ENCODE data around the gene ZFYVE28.
A peak's percentile ranks its signal among the peaks of the same experiment; 100 is the strongest.
"Not testable (repeated sequence)": the region's sequence is repeated elsewhere in the genome, so short reads cannot be mapped to it uniquely, and the experiment has no call there.

The ZFYVE28 gene

DNA sequence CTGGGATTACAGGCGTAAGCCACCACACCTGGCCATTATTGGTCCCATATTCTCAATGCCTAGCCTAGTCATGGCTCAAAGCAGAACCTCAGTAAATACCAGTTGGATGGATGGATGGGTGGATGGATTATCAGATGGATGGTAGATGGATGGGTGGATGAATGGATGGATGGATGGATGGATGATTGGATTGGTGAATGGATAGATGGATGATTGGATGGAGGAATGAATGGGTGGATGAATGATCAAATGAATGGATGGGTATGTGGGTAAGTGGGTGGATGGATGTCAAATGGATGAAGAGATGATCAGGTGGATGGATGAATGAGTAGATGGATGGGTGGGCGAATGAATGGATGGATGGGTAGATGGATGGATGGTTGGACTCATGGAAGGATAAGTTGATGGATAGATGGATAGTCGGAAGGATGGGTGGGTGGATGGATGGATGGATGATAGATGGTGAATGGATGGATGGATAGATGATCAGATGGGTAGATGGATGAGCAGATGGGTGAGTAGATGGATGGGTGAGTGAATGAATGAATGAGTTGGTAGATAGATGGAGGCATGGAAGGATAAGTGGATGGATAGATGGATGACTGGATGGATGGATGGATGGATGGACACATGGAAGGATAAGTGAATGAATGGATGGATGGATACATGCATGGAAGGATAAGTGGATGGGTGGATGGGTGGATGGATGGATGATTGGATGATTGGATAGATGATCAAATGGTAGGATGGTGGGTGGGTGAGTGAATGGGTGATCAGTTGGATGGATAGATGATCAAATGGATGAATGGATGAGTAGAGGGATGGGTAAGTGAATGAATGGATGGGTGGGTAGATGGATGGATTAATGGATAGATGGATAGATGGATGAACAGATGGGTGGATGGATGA is 28.5 kb upstream of the ZFYVE28 start:
- DNase-seq (ENCODE audit: low read depth), result no peak

DNA sequence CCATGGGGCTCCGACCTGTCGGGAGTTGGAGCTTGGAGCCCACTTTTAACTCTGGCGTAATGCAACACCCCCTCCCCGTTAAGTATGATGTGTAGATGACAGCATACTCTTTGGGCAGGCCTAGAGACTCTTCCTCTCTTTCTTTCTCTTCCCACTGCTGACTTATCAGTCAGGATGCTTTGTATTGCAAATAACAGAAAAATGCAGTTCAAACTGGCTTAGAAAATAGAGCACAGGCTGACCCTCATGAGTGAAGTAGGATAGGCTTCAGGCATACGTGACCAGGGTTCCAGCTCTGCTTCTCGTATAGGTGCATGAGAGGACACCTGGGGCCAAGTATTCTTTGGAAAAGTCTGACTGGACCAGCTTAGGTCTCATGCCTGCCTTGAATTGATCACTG is 27.1 kb upstream of the ZFYVE28 start:
- no peak for DNase-seq (ENCODE audit: low read depth)

GRCh38 chr4:2445130-2445529 is 26.7 kb upstream of the ZFYVE28 start:
- no peak for DNase-seq (ENCODE audit: low read depth)

- no peak for DNase-seq (ENCODE audit: low read depth)
These were observed 25.7 kb upstream of the ZFYVE28 start for GRCh38 chr4:2443956-2444740.

DNA sequence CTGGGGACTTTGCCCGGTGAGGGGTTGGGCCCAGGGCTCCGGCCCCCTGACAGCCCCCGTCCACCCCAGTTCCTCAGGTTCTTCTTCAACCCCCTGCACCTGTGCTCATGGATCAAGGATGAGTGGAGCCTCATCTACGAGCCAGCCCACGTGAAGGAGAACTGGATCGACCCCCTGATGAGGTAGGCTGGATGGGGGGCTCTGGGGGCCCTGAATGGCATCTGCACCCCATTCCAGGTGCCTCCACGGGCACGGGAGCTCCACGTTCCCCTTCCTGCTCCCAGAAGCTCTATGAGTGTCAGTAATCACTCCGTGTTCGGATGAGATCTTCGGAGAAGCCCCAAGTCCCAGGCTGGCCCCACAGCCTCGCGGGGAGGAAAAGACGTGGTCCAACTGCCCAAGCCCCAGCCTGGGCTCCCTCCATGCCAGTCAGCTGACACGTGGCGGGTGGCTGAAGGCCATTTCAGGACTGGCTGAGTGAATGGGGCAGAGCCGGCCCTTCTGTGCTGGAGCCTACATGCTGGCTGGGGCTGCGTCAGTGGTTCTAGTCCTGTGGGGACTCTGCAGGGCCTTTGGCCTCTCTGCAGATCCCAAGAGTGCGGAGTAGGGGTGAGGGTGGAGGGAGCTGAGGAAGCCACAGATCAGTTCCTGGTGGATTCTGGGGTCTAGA is 24.8 kb upstream of the ZFYVE28 start:
- DNase-seq (ENCODE audit: low read depth), result no peak

- no peak for DNase-seq (ENCODE audit: low read depth)
These were observed 23.9 kb upstream of the ZFYVE28 start for GRCh38 chr4:2442175-2442993.

- peak; percentile 50 for DNase-seq (ENCODE audit: low read depth)
These were observed 23.1 kb upstream of the ZFYVE28 start for GRCh38 chr4:2441393-2442174.

DNA sequence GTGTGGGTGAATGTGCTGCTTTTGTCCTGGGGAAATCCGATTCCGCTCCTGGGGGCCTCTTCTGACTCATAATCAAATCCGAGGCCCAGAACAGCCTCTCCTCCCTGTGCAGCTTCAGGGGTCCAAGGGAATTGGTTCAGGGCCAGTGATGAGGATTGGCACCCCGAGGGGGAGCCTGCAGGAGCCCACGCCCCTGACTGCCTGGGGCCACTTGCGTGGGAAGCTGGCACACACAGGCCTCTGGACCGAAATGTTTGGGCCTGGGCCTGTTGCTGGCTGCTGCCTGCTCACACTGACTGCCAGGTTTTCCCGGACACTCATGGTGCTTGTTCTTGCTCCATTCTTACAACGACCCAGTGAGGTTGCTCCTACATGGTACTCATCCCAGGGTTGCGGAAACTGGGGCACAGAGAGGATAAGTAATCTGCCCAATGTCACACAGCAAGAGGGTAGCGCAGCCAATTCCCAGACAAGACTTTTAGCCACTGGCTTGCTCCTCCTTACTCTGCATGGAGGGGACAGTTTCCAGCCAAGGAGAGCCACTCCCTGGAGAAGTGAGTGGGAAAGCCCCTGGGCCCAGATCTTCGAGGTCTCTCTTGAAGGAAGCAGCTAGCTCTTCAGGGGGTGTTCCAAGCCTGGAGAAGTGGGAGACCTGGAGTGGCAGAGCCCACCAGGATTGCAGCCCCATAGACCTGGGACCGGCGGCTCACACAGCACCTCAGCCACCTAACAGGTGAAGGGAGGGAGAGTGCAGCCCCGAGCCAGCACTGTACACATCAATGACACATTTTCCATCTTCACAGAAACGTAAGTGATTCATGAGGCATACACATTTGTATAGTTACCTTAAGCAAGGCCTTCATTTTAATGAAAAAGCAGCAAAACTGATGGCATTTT is 20.6 kb upstream of the ZFYVE28 start:
- DNase-seq (ENCODE audit: low read depth), result no peak

DNA sequence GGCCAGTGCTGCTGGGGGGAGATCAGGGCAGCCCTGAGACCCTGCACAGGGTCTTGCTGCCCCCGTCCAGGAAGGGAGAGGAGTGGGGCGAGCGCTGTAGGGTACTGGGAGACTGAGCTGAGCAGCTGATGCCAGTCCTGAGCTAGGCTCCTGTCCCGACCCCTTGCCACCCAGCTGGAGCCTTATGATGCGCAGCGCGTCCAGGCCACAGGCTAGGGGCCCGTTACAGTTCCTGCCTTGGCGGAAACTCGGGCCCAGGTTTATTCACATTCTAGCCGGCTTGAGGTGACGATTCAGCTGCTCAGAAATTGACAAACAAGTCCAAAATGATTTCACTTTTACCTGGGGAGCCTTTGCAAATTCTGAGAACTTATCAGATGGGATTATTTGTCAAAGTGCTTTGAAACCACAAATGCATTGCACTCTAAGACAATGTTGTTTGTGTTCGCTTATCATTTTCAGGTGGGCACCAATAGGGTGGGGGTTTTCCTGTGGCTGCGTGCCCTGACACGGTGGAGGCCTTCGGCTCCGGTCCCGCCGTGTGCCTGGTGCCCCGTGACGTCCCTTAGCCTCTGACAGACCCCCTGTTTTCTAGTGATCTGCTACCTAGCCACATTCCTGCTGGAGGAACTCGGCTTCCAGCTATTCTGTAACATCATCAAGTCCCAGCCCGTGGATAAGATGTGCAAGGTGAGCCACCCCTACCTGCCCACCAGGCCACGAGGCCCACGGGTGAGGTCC is 19.2 kb upstream of the ZFYVE28 start:
- no peak for DNase-seq (ENCODE audit: low read depth)

DNA sequence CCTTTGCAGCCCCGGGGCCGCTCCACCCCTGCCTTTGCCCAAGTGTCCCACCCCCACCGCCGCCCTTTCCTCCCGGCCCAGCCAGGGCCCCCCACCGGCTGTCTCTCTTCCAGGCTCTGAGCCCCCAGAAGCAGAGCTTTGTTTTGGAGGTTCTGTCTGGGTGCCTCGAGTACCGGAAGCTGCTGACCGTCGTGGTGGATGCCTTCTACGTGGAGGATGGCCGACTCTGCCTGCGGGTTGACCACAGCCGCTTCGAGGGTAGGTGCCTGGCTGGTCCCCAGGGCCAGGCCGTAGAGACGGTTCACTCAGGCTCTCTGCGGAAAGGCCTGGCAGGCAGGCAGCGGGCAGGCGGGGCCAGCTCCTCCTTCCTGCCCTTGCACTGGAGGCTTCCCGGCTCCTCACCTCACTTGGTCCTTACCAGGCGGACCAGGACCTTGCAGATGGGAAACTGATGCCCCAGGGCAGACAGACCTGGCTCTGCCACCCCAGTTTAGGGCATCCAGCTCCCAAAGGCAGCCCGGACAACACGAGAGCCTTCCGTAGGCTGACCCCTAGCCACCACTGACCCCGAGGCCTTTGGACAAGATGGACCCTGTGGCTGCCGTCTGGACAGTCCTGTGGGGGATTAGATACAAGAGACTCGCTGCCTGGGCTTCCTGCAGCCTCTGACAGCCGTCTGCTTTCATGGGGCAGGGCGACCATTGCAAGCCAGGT is 18.5 kb upstream of the ZFYVE28 start:
- DNase-seq (ENCODE audit: low read depth), result no peak

DNA sequence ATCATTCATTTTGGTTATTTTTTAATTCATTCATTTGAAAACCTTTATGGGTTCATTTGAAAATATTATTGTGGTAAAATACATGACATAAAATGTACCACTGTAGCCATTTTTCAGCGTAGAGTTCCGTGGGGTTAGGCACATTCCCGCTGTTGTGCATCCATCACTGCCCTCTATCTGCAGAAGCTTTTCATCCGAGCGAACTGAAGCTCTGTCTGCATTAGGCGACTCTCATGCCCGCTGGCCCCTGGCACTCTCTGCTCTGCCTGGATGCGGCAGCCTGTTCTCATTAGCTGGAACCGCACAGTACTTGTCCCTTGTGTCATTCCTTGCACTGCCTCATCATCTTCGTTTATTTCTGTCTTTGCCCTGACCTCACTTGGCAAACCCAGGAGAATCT is 17.9 kb upstream of the ZFYVE28 start:
- no peak for DNase-seq (ENCODE audit: low read depth)

- DNase-seq (ENCODE audit: low read depth), result no peak
These were observed 16.0 kb upstream of the ZFYVE28 start for GRCh38 chr4:2434420-2434819.

- no peak for DNase-seq (ENCODE audit: low read depth)
These were observed 15.3 kb upstream of the ZFYVE28 start for GRCh38 chr4:2433609-2434350.

- no peak for DNase-seq (ENCODE audit: low read depth)
These were observed 14.6 kb upstream of the ZFYVE28 start for GRCh38 chr4:2432991-2433530.

GRCh38 chr4:2432004-2432403 is 13.6 kb upstream of the ZFYVE28 start:
- no peak for DNase-seq (ENCODE audit: low read depth)

- DNase-seq (ENCODE audit: low read depth), result not testable (repeated sequence)
These were observed 11.7 kb upstream of the ZFYVE28 start for GRCh38 chr4:2429945-2430757.

Measured in stimulated activated CD8-positive, alpha-beta memory T cell treated with anti-CD3 and anti-CD28 coated beads, Interleukin-12 subunit alpha, Interleukin-12 subunit beta, amount 100 ng/mL, for 1 hour (primary cell).